RKO (cell line): Measurements from ENCODE around the gene ZNF318.

Experiments used
- DNase-seq: peaks from one replicate; pipeline ENCODE4 v3.0.0-alpha.2; 2016; ENCODE audit warnings: low spot score

Gene ZNF318

GRCh38 chr6:43299338-43300293 is 69.8 kb downstream of the ZNF318 start:
- no peak for DNase-seq

DNA sequence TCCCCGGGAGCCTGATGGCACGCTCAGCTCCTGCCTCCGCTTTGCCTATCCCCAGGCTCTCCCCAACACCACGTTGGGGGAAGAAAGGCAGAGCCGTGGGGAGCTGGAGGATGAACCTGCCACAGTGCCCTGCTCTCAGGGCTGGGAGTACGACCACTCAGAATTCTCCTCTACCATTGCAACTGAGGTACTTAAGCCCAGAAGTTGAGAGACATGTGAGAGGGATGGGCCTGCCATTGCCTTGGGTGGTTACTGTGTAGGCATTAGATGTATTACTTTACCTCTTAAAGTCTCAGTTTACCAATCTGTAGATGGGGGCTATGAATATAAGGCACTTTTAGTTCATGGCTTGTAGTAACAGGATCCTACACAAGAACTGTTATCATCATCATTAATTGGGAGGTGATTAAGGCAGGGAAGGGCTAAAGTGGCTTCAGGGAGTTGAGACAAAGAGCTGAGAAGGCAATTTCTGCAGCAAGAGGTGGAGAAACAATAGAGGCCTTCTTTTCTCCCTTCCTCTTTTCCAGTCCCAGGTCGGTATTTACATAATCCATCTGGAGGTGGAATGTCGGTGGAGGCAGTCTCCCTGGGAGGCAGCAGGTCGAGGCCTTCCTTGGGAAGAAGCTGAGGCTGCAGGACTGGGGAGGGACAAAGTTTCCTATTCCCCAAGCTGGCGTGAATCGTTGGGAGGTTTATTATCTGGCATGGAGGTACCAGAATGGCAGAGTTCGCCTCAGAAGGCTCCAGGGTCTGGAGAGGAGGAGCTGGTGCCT is 70.7 kb downstream of the ZNF318 start:
- DNase-seq = no peak

GRCh38 chr6:43297644-43298564 is 71.5 kb downstream of the ZNF318 start, which contains the start of gene SLC22A7:
SLC22A7 (plus strand) TSS chr6:43298260; CDS start chr6:43298359, 99 bp downstream.
- DNase-seq = no peak

GRCh38 chr6:43296780-43297497 is 72.5 kb downstream of the ZNF318 start:
- DNase-seq = no peak

DNA sequence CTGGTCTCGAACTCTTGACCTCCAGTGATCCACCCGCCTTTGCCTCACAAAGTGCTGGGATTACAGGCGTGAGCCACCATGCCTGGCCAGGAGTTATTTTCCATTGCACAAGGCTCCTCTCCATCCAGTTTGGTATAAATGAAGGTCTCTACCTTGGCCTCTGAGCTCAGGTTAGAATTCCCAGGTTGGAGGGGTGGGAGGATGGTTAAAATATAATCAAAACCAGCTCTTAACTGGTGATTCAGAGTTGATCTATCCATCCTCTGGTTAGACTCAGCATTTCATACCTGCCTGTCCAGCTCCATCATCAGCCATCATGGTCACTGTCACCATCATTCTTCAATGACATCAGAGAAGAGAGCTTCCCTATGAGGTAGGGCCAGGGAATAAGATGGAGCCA is 74.0 kb downstream of the ZNF318 start:
- no peak for DNase-seq

- DNase-seq = no peak
Measured at GRCh38 chr6:43294536-43294935, 74.9 kb downstream of the ZNF318 start.

GRCh38 chr6:43293698-43294097 is 75.7 kb downstream of the ZNF318 start:
- no peak for DNase-seq

- no peak for DNase-seq
Measured at GRCh38 chr6:43292763-43293318, 76.6 kb downstream of the ZNF318 start.

GRCh38 chr6:43292341-43292740 is 77.1 kb downstream of the ZNF318 start:
- DNase-seq = no peak

- no peak for DNase-seq
Measured at GRCh38 chr6:43291708-43292107, 77.7 kb downstream of the ZNF318 start.

- no peak for DNase-seq
Measured at GRCh38 chr6:43290905-43291355, 78.5 kb downstream of the ZNF318 start.

DNA sequence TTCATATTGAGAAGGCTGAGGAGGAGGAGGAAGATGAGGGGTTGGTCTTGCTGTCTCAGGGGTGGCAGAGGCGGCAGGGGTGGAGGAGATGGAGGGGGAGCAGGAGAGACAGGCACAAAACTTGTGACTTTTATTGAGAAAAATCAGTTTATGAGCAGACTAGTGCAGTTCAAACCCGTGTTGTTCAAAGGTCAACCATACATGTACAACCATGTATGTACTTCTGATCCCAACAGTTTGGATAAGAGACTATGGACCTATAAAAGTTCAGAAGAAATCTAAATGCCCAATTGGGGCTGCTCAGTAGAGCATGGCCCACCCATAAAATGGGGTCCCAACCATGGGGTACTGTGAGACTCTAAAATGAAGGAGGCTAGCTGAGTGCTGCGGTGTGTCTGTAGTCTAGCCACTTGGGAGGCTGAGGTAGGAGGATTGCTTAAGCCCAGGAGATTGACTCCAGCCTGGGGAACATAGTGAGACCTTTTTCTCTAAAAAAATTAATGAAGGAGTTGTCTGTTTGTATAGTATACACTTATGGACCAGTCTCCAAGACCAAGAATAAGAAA is 79.0 kb downstream of the ZNF318 start:
- DNase-seq = no peak

GRCh38 chr6:43287717-43288679 is 81.4 kb downstream of the ZNF318 start:
- no peak for DNase-seq

DNA sequence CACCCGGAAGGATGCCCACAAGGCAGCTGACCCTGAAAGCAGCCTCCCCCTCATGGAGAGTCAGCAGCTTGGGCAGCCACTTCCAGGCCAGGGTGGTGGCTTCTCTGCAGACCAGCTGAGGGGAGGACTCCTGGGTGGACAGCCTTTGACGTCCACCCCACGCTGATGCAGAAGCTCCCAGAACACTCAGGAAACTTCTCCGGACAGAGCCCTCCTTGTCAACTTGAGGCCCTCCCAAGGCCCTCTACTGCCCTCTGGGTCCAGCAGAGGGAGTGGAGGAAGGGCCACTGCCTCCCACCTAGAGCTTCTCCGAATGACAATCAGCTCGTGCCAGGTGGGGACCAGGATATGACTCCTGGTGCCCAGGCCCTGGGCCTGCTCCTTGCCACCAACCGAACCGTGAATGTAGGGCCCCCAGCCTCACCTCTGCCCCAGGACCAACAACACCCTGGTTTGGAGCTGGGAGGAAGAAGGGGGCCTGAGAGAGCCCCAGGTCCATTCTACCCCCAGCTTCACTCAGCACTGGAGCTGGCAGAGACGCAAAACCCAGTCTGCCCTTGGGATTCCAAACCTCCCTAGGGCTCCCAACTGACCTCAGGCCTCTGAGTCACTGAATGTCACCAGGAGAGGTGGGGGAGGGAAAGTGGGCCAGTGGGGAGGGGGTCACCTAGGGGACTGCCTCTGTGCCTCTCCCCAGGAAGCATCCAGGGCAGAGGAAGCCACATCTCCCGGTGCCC is 82.3 kb downstream of the ZNF318 start:
- no peak for DNase-seq

DNA sequence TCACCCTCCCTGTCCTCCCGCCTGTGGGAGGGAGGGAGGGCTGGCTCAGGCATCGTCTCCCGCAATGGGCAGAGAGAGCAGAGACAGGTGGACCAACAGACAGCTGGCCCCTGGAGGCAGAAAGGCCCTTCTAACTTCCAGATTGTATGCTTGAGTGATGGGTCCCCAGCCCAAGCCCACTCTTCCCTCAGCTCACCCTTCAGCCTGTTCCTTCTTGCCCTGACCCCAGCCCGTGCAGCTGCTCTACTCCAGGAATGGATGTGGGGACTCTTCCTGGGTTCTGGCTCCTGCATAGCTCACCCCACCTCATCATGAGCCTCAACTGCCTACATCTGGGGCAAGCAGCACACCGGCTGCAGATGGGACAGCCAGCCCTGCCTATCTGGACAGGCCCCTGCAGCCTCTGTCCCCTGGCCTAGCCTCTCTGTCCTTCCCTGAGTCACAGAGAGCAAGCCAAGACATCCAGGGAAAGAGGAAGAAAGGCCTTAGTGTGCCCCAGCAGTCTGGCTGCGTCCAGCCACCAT is 82.9 kb downstream of the ZNF318 start:
- no peak for DNase-seq
